Left lung (tissue), 10 donors: Measurements from ENCODE around the gene CXCL6. TPM values are rescaled to one million over a fixed set of nuclear protein-coding genes. Genes with fewer than 3 reads are reported as not detected.

ENCODE experiments used
- ATAC-seq: fragments of 200-7000 bp; cut with Tn5 transposase; one replicate; pipeline ENCODE4 v1.9.1; 2020; ENCODE audit warnings: moderate library complexity
- DNase-seq, 4 donors: peaks; one replicate each; pipeline ENCODE4 v3.0.0-alpha.2; 2013 to 2020
- H3K27ac ChIP-seq, 2 donors: fragments of 200-600 bp; sonication (generic) in 1 of 2; one replicate each; pipeline versions ENCODE4 v1.5.0 to v1.8.0; 2020 to 2021
- H3K27me3 ChIP-seq, 2 donors: fragments of 200-600 bp; sonication (generic) in 1 of 2; one replicate each; pipeline versions ENCODE4 v1.5.0 to v1.8.0; 2020 to 2021
- H3K36me3 ChIP-seq, 2 donors: fragments of 200-600 bp; sonication (generic) in 1 of 2; one replicate each; pipeline versions ENCODE4 v1.5.0 to v1.8.0; 2020 to 2021
- H3K4me1 ChIP-seq, 2 donors: fragments of 200-600 bp; one replicate each; pipeline ENCODE4 v1.8.0; 2021
- H3K4me3 ChIP-seq, 2 donors: fragments of 200-600 bp; sonication (generic) in 1 of 2; one replicate each; pipeline versions ENCODE4 v1.5.0 to v1.8.0; 2020 to 2021; ENCODE audit warnings: mild to moderate bottlenecking in 1 of 2
- H3K9me3 ChIP-seq, 2 donors: fragments of 200-600 bp; sonication (generic) in 1 of 2; one replicate each; pipeline versions ENCODE4 v1.5.0 to v1.8.0; 2020 to 2021
- intact Hi-C, 2 donors: fragments of 100-400 bp; cut with DNase I; formaldehyde crosslinking; loops; one replicate each; pipeline versions ENCODE4 v1.11.2 to v1.14.2; 2022
- polyA plus RNA-seq, 6 donors: library from polyadenylated mRNA; unstranded; fragments of 120-200 nt; gene quantifications; one replicate each; pipeline ENCODE4 v1.2.1, GENCODE V29; 2013; ENCODE audit not compliant: insufficient read length in 6 of 6
- total RNA-seq, 2 donors: library from RNA; stranded (reverse); fragmentation: NEBNext Ultra II Directional; extraction: Animal tissue kit (Norgen Biotek cat#: 25700); gene quantifications; one replicate each; pipeline ENCODE4 v1.2.1, GENCODE V29; 2021
- TF ChIP-seq, protein P1 (sequence below), 2 donors: fragments of 200-600 bp; sonication (generic) in 1 of 2; IDR thresholded peaks; one replicate each; pipeline versions ENCODE4 v1.5.0 to v1.8.0; 2021; ENCODE audit warnings: antibody characterized with exemption in 2 of 2
- donor health status: DM: no; HTN: yes; CAD: no.
- donor health status: DM: no; HTN: no; CAD: no.

CXCL6 gene
- total and polyA plus RNA-seq, 8 donors, result 0.15 to 4.8 (median 0.26) TPM; not detected in 5

DNA sequence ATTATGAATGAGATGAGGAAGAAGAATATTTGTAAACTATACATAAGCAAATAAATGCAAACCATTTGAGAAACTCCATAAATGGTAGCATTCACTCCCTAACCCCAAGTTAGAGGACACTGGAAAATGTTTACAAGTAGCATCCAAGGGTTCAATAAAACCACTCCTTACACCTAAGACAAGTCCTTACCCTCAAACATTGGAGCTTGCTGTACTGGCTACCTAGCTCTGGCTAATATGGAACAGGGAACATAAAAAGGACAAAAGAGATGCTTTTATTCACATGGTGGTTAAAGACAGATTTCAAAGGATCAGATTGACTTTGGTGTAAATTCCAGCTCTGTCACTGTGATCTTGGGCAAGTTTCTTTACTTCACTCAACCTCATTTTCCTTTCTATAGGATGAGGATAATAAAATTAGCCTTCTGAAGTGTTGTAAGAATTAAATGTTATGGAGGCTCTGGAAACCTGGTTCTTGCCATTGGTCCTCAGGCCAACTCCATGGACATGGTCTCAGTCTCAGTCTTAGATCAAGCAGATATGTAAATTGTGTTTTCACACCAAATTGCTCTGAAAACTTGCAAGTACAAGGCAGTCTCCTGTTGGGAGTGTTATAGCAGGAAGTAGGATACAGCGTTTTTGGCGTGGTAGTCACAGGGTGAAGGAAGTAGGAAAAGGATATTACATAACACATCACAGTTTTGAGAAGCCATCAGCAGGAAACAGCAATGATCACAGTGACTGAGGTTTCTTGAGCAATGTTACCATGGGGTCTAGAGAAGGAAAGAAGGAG is 36.0 kb downstream of the CXCL6 start:
- intact Hi-C loops, result no loop called here

DNA sequence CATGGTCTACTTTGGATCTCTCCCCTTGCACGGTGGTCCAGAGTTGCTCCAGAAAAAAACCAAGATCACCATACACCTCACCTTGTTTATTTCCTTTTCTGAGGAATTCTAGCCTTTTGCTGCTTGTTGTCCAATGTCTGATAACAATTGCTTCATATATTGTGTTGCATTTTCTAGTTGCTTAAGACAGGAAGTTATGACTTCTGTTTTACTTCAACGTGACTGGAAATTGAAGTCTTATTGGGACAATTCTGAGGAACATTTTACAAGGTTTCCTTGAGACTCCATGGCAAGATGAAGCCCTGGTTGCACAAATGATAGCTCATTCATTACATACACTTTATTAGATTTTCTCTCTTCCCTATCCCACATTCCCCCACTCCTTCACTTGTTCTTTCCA is 37.9 kb downstream of the CXCL6 start:
- H3K9me3 ChIP-seq, result no peaks in the 10 kb centered on the region
- H3K27ac ChIP-seq, result peak overlapping the region in 1 of 2 donors; percentile 94
- no peak for ATAC-seq
- intact Hi-C loops, result no loop called here
- DNase-seq, result no peak
- no peaks in the 10 kb centered on the region for H3K36me3 ChIP-seq
- peaks cover 0 to 63% of the 10 kb centered on the region in 2 donors for H3K4me1 ChIP-seq
- no peaks in the 10 kb centered on the region for H3K27me3 ChIP-seq
- no peak overlapping the region for H3K4me3 ChIP-seq
- TF ChIP-seq, protein P1, sequence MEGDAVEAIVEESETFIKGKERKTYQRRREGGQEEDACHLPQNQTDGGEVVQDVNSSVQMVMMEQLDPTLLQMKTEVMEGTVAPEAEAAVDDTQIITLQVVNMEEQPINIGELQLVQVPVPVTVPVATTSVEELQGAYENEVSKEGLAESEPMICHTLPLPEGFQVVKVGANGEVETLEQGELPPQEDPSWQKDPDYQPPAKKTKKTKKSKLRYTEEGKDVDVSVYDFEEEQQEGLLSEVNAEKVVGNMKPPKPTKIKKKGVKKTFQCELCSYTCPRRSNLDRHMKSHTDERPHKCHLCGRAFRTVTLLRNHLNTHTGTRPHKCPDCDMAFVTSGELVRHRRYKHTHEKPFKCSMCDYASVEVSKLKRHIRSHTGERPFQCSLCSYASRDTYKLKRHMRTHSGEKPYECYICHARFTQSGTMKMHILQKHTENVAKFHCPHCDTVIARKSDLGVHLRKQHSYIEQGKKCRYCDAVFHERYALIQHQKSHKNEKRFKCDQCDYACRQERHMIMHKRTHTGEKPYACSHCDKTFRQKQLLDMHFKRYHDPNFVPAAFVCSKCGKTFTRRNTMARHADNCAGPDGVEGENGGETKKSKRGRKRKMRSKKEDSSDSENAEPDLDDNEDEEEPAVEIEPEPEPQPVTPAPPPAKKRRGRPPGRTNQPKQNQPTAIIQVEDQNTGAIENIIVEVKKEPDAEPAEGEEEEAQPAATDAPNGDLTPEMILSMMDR (IDR thresholded peaks at IDR 0.05), result no peak

More for the DNA sequence above, 36.0 kb downstream of the CXCL6 start:
- H3K9me3 ChIP-seq, result no peaks in the 10 kb centered on the region
- no peaks in the 10 kb centered on the region for H3K27me3 ChIP-seq
- peak overlapping the region in 1 of 2 donors; percentile 94 for H3K27ac ChIP-seq
- DNase-seq, result no peak
- no peak for ATAC-seq
- H3K4me3 ChIP-seq, result no peak overlapping the region
- no peaks in the 10 kb centered on the region for H3K36me3 ChIP-seq
- TF ChIP-seq, protein P1 (IDR thresholded peaks at IDR 0.05), result no peak
- peaks cover 0 to 75% of the 10 kb centered on the region in 2 donors for H3K4me1 ChIP-seq

DNA sequence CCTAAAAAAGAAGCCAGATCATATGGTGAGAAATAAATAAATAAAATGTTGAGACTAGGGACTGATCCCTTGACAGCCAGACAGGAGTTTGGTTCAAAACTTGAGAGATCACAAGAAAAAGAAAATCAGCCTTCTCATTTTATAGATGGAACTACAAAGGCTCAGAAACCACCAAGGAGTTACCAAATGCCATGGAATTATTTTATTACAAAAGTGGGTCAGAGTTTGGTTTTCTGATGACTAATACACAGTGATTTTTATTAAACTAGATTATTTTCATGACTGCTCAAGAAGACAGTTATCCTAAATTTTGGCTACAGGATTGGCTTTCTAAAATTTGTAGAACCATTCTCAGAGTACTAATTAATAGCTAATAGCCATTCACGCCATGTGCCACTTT is 38.9 kb downstream of the CXCL6 start:
- TF ChIP-seq, protein P1 (IDR thresholded peaks at IDR 0.05), result no peak
- Histone ChIP-seq H3K27me3 (no peaks in the 10 kb centered on the region), H3K9me3 (no peaks in the 10 kb centered on the region), H3K27ac (peak overlapping the region in 1 of 2 donors; percentile 94), H3K4me1 (peaks cover 0 to 52% of the 10 kb centered on the region in 2 donors), H3K36me3 (no peaks in the 10 kb centered on the region), H3K4me3 (no peak overlapping the region)
- no peak for ATAC-seq
- DNase-seq, result no peak
- intact Hi-C loops, result no loop called here

DNA sequence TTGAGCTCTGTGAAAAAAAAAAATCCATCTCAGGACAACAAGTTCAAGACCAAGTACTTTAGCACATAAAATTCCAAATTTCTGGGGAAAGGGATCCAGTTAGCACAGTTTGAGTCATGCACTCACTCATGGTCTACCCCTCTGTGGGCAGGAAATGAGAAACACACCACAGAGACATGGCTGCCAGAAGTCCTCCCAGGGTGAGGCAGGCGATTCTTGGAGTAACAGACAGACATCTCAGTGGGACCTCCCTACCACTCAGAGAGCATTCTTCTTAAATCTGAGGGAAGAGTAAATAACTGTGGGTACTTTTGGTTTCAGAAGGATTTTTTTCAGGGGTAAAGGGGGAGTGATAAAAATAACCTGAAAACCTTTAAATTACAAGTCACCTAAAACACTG is 46.8 kb downstream of the CXCL6 start:
- DNase-seq, result no peak
- TF ChIP-seq, protein P1 (IDR thresholded peaks at IDR 0.05), result no peak
- Histone ChIP-seq H3K27me3 (no peaks in the 10 kb centered on the region), H3K36me3 (no peaks in the 10 kb centered on the region), H3K9me3 (no peaks in the 10 kb centered on the region), H3K4me3 (no peak overlapping the region), H3K4me1 (no peaks in the 10 kb centered on the region), H3K27ac (no peak overlapping the region)
- no peak for ATAC-seq
- intact Hi-C loops, result no loop called here

DNA sequence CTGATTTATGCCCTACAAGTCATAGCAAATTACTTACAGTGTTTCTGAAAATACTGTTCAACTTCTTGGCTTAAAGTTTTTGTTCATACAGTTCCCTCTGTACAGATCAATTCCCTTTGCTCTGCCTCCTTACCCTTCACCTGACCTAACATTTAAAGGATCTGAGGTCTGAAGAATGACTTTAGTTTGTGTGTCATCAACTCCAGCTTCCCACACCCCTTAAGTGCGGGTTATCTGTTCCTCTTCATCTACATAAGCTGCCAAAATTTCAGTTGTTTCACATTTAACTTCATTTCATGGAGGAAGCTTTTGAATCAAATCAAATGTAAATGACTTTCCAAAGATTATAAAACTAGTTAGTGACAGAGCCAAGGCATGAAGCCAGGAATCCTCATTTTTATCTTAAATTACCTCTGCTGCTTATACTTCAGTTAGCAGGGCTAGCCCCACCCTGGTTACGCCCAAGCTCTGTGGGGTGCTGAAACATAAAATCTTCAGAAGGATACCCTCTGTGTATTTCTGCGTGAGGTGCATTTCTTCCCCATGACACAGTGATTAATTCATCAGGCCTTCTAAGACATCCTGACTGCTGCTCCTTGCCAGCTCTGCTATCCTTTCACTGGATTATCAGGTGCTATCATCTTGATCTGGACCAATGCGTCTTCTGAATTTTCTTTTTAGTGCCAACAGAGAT is 49.2 kb downstream of the CXCL6 start:
- ATAC-seq (no peak), DNase-seq (no peak)
- no peaks in the 10 kb centered on the region for H3K27me3 ChIP-seq
- H3K9me3 ChIP-seq, result no peaks in the 10 kb centered on the region
- TF ChIP-seq, protein P1 (IDR thresholded peaks at IDR 0.05), result no peak
- H3K36me3 ChIP-seq, result no peaks in the 10 kb centered on the region
- no peak overlapping the region for H3K4me3 ChIP-seq
- H3K4me1 ChIP-seq, result no peaks in the 10 kb centered on the region
- intact Hi-C loops, result no loop called here
- no peak overlapping the region for H3K27ac ChIP-seq
